Glutamatergic neuron (in vitro differentiated cells): ENCODE measurements around the gene NIFK. TPM values are rescaled to one million over a fixed set of nuclear protein-coding genes. Genes with fewer than 3 reads are reported as not detected.

Source experiments
- DNase-seq: peaks from one replicate; pipeline ENCODE4 v3.0.0; 2022
- H3K27ac Mint-ChIP-seq: one replicate; pipeline ENCODE4 v1.8.0; 2020; ENCODE audit warnings: mild to moderate bottlenecking, mixed read lengths, inconsistent platforms; ENCODE audit not compliant: unreplicated experiment
- H3K27me3 Mint-ChIP-seq: one replicate; pipeline ENCODE4 v1.8.0; 2020; ENCODE audit warnings: mild to moderate bottlenecking, moderate library complexity, mixed read lengths, inconsistent platforms; ENCODE audit not compliant: unreplicated experiment
- H3K36me3 Mint-ChIP-seq: one replicate; pipeline ENCODE4 v1.8.0; 2020; ENCODE audit warnings: mild to moderate bottlenecking, mixed read lengths, inconsistent platforms; ENCODE audit not compliant: unreplicated experiment
- H3K4me1 Mint-ChIP-seq: one replicate; pipeline ENCODE4 v1.8.0; 2020; ENCODE audit warnings: mild to moderate bottlenecking, low read depth, mixed read lengths, inconsistent platforms; ENCODE audit not compliant: unreplicated experiment
- H3K4me3 Mint-ChIP-seq: one replicate; pipeline ENCODE4 v1.8.0; 2020; ENCODE audit warnings: mild to moderate bottlenecking, mixed read lengths, inconsistent platforms; ENCODE audit not compliant: unreplicated experiment
- H3K9me3 Mint-ChIP-seq: one replicate; pipeline ENCODE4 v1.8.0; 2020; ENCODE audit warnings: mild to moderate bottlenecking, moderate library complexity, mixed read lengths, inconsistent platforms; ENCODE audit not compliant: unreplicated experiment
- total RNA-seq: library from RNA; stranded (reverse); fragmentation: NEBNext Ultra II Directional; extraction: Animal tissue kit (Norgen Biotek cat#: 25700); gene quantifications from one replicate; pipeline ENCODE4 v1.2.1, GENCODE V29; 2021; ENCODE audit not compliant: unreplicated experiment
- TF ChIP-seq, protein P1 (sequence below): fragments of 200-600 bp; sonication (generic); IDR thresholded peaks from one replicate; pipeline ENCODE4 v1.5.0; 2021; ENCODE audit not compliant: partially characterized antibody, unreplicated experiment

Gene NIFK
- total RNA-seq, 1 donor from 2014 or later: 38.5 TPM

DNA sequence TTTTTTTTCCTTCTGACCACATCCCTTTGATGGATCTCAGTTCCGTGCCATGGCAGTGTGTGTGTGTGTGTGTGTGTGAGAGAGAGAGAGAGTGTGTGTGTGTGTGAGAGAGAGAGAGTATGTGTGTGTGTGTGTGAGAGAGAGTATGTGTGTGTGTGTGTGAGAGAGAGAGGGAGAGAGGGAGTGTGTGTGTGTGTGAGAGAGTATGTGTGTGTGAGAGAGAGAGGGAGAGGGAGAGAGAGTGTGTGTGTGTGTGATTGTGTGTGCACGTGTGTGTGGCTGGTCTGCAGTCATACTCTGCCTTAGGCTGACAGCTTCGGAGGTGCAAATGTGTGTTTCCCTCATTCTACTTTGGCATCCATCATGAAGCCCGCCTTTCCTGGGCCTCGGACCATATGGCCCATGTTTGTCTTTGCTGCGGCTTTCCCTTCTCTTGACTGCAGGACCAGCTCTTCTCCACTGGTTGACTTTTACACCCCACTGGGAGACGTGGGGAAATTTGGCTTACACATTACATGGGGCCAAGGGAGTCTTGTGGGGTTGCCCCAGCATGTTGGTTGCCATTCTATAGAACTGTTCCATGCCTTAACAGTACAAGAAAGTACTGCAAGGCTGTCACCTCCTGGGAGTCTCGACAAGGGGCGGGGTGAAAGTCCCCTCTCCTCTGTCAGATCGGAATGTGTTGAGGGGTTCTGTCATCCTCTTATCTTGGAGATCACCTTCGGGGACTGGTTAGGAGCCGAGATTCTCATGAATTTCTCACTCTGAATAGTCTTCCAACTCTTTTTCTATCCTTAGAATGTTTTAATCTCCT, 40.4 kb upstream of the NIFK start:
- Mint-ChIP-seq H3K4me1 (peaks cover 21% of the 10 kb centered on the region), H3K36me3 (peaks cover 4% of the 10 kb centered on the region), H3K27ac (peak overlapping the region; percentile 74), H3K9me3 (peaks cover 5% of the 10 kb centered on the region), H3K27me3 (peaks cover 11% of the 10 kb centered on the region), H3K4me3 (peak overlapping the region; percentile 31)
- no peak for DNase-seq
- TF ChIP-seq, protein P1, sequence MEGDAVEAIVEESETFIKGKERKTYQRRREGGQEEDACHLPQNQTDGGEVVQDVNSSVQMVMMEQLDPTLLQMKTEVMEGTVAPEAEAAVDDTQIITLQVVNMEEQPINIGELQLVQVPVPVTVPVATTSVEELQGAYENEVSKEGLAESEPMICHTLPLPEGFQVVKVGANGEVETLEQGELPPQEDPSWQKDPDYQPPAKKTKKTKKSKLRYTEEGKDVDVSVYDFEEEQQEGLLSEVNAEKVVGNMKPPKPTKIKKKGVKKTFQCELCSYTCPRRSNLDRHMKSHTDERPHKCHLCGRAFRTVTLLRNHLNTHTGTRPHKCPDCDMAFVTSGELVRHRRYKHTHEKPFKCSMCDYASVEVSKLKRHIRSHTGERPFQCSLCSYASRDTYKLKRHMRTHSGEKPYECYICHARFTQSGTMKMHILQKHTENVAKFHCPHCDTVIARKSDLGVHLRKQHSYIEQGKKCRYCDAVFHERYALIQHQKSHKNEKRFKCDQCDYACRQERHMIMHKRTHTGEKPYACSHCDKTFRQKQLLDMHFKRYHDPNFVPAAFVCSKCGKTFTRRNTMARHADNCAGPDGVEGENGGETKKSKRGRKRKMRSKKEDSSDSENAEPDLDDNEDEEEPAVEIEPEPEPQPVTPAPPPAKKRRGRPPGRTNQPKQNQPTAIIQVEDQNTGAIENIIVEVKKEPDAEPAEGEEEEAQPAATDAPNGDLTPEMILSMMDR: no peak

DNA sequence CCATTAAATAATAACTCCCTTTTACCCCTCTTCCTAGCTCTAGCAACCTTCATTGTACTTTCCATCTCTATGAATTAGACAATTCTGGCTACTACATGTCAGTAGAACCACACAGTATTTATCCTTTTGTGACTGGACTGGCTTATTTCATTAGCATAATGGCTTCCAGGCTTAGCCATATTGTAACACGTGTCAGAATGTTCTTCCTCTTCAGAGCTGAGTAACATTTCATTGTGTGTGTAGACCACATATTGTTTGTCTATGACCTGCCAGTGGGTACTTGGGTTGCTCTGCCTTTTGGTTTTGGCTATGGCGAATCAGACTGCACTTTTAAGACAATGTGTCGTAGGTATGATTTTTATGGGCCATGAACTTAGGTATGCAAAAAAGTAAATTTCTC, 39.7 kb upstream of the NIFK start:
- Mint-ChIP-seq H3K27ac (peak overlapping the region; percentile 74), H3K4me1 (peaks cover 28% of the 10 kb centered on the region), H3K9me3 (peaks cover 11% of the 10 kb centered on the region), H3K4me3 (no peak overlapping the region), H3K36me3 (peaks cover 4% of the 10 kb centered on the region), H3K27me3 (peaks cover 13% of the 10 kb centered on the region)
- no peak for DNase-seq
- TF ChIP-seq, protein P1: no peak

DNA sequence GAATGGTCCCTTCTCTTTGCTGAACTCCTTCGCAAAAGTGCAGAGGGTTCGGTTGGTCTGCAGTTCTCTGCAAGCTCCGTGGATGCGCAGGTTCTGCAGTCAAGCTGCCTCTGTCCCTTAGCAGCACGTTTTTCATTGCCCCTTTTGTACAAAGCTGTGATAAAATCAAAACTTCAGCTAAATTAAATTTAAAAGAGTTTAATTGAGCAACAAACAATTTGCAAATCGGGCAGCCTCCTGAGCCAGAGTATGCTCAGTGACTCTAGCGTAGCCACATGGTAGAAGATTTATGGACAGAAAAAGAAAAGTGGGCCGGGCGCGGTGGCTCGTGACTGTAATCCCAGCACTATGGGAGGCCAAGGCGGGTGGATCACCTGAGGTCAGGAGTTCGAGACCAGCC, 37.6 kb upstream of the NIFK start:
- Mint-ChIP-seq H3K4me3 (no peak overlapping the region), H3K4me1 (peaks cover 31% of the 10 kb centered on the region), H3K9me3 (peaks cover 11% of the 10 kb centered on the region), H3K27ac (no peak overlapping the region), H3K27me3 (peaks cover 16% of the 10 kb centered on the region), H3K36me3 (peaks cover 4% of the 10 kb centered on the region)
- no peak for DNase-seq
- TF ChIP-seq, protein P1: no peak

DNA sequence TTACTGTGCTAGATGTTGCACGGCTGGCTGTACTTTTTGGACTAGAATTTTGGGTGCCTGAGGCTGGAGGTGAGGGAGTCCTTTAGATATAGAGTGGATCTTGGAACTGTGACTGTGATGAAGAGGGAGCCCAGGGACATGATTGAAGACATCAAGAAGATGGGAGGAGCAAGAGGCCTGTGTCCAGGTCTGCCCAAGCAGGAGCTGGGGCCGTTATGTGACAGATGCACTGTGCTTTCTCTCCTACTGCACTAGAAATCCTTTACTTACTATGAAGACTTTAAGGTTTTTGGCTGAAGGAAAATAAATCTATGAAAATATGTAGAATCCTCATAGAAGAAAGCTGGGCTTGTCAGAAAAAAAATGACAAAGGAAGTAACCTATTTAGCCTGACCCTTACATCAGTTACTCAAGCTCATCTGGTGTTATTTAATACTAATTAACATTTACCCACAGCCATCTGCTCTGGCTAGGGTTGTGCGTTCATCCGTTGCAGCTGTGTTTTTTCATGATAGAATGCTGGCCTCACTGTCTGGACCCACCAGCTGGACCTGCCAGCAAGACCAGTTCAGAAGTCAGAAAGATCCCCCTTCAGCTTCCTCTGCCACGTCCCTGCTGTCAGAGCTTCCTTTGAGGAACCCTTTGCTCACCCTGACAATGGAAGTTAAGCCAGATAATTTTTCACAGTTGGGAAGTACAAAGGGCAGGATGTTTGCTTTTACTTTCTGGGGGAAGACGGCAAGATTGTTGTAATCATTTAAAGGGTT, 35.5 kb upstream of the NIFK start:
- H3K4me1 Mint-ChIP-seq: peaks cover 35% of the 10 kb centered on the region
- DNase-seq: peak; percentile 53
- H3K4me3 Mint-ChIP-seq: peak overlapping the region; percentile 59
- TF ChIP-seq, protein P1: no peak
- H3K27me3 Mint-ChIP-seq: peaks cover 20% of the 10 kb centered on the region
- H3K27ac Mint-ChIP-seq: peak overlapping the region; percentile 99
- peaks cover 4% of the 10 kb centered on the region for H3K36me3 Mint-ChIP-seq
- H3K9me3 Mint-ChIP-seq: peaks cover 11% of the 10 kb centered on the region
